Astrocyte (in vitro differentiated cells and primary cell): Measurements from ENCODE around the gene EGFLAM.

Experiments used
- CTCF ChIP-seq: IDR thresholded peaks from 2 replicates; pipeline ENCODE4 v1.5.1; 2011; ENCODE audit warnings: low read depth, mild to moderate bottlenecking, inconsistent platforms, low read length, moderate library complexity; ENCODE audit not compliant: insufficient read depth
- EZH2 ChIP-seq: IDR thresholded peaks from 2 replicates; pipeline ENCODE4 v1.6.1; 2012; ENCODE audit warnings: mild to moderate bottlenecking, low read length, inconsistent platforms; ENCODE audit not compliant: insufficient read depth

- no peak for TF ChIP-seq EZH2
- no peak for TF ChIP-seq CTCF
These were observed 195.6 kb downstream of the EGFLAM start for GRCh38 chr5:38453921-38454320.
